DOHH2 (cell line): ENCODE data around the gene TTLL9.

Source experiments
- H3F3A ChIP-seq: fragments of 200-600 bp; sonication (generic), shearing (Covaris generic); 2 replicates; pipeline ENCODE4 v1.6.0; 2016; ENCODE audit warnings: antibody characterized with exemption, mild to moderate bottlenecking; ENCODE audit not compliant: control insufficient read depth, insufficient read depth
- H3K27ac ChIP-seq: fragments of 200-600 bp; sonication (generic); 2 replicates; pipeline ENCODE4 v1.5.1; 2014; ENCODE audit warnings: low read depth, mild to moderate bottlenecking, low read length, moderate library complexity
- H3K27me3 ChIP-seq: fragments of 200-600 bp; sonication (generic); 2 replicates; pipeline ENCODE4 v1.6.1; 2014; ENCODE audit warnings: mild to moderate bottlenecking, low read length, mixed read lengths; ENCODE audit not compliant: control insufficient read depth
- H3K36me3 ChIP-seq: fragments of 200-600 bp; sonication (generic); 2 replicates; pipeline ENCODE4 v1.6.1; 2014; ENCODE audit warnings: mild to moderate bottlenecking, low read length, moderate library complexity, mixed read lengths; ENCODE audit not compliant: control insufficient read depth
- H3K4me1 ChIP-seq: fragments of 200-600 bp; sonication (generic); 2 replicates; pipeline ENCODE4 v1.6.1; 2014; ENCODE audit warnings: mild to moderate bottlenecking, low read length, mixed read lengths; ENCODE audit not compliant: control insufficient read depth
- H3K4me2 ChIP-seq: fragments of 200-600 bp; sonication (generic); 2 replicates; pipeline ENCODE4 v1.6.0; 2014; ENCODE audit warnings: mild to moderate bottlenecking, low read length, moderate library complexity
- H3K4me3 ChIP-seq: fragments of 200-600 bp; sonication (generic); 2 replicates; pipeline ENCODE4 v1.5.1; 2014; ENCODE audit warnings: mild to moderate bottlenecking, low read length, mixed read lengths
- H3K79me2 ChIP-seq: fragments of 200-600 bp; sonication (generic); 2 replicates; pipeline ENCODE4 v1.6.1; 2014; ENCODE audit warnings: mild to moderate bottlenecking, low read length, mixed read lengths; ENCODE audit not compliant: control insufficient read depth
- H3K9me2 ChIP-seq: fragments of 200-600 bp; sonication (generic); replicated peaks from 2 replicates; pipeline ENCODE4 v1.6.1; 2014; ENCODE audit warnings: mild to moderate bottlenecking, low read length, mixed read lengths; ENCODE audit not compliant: control insufficient read depth
- H3K9me3 ChIP-seq: fragments of 200-600 bp; sonication (generic); 2 replicates; pipeline ENCODE4 v1.6.1; 2014; ENCODE audit warnings: antibody characterized with exemption, low read length, mixed read lengths; ENCODE audit not compliant: control insufficient read depth, insufficient read depth
- H4K20me1 ChIP-seq: fragments of 200-600 bp; sonication (generic); 2 replicates; pipeline ENCODE4 v1.6.0; 2014; ENCODE audit warnings: low read depth, mild to moderate bottlenecking, antibody characterized with exemption, low read length, moderate library complexity; ENCODE audit not compliant: control insufficient read depth, insufficient read depth
- CTCF ChIP-seq: fragments of 200-600 bp; sonication (generic); IDR thresholded peaks from one replicate; pipeline ENCODE4 v1.5.1; 2014; ENCODE audit warnings: antibody characterized with exemption, mild to moderate bottlenecking, low read depth, low read length; ENCODE audit not compliant: poor library complexity, severe bottlenecking
- EZH2phosphoT487 ChIP-seq: fragments of 200-600 bp; sonication (generic); IDR thresholded peaks from 2 replicates; pipeline ENCODE4 v1.6.1; 2017; ENCODE audit warnings: borderline replicate concordance, mild to moderate bottlenecking, antibody characterized with exemption, low read length, moderate library complexity, mixed read lengths

The TTLL9 gene

GRCh38 chr20:31907046-31907445 lies 36.6 kb downstream of the TTLL9 start:
- no peak overlapping the region for H3K4me3 ChIP-seq
- H3K27me3 ChIP-seq: no peaks in the 10 kb centered on the region
- H3K9me2 ChIP-seq: no peaks in the 10 kb centered on the region
- H3K79me2 ChIP-seq: no peaks in the 10 kb centered on the region
- H4K20me1 ChIP-seq: no peaks in the 10 kb centered on the region
- no peak overlapping the region for H3K4me2 ChIP-seq
- H3F3A ChIP-seq: no peaks in the 10 kb centered on the region
- H3K4me1 ChIP-seq: no peaks in the 10 kb centered on the region
- H3K36me3 ChIP-seq: no peaks in the 10 kb centered on the region
- H3K9me3 ChIP-seq: no peaks in the 10 kb centered on the region
- TF ChIP-seq CTCF (no peak), EZH2phosphoT487 (no peak)
- no peak overlapping the region for H3K27ac ChIP-seq

- Histone ChIP-seq H3K4me3 (no peak overlapping the region), H3K36me3 (no peaks in the 10 kb centered on the region), H4K20me1 (no peaks in the 10 kb centered on the region), H3K27me3 (no peaks in the 10 kb centered on the region), H3K4me2 (no peak overlapping the region), H3K4me1 (no peaks in the 10 kb centered on the region), H3F3A (no peaks in the 10 kb centered on the region), H3K27ac (no peak overlapping the region), H3K9me2 (no peaks in the 10 kb centered on the region), H3K79me2 (no peaks in the 10 kb centered on the region), H3K9me3 (no peaks in the 10 kb centered on the region)
- TF ChIP-seq EZH2phosphoT487 (no peak), CTCF (no peak)
Measured at GRCh38 chr20:31908016-31908415, 37.6 kb downstream of the TTLL9 start.

- Histone ChIP-seq H3K36me3 (no peaks in the 10 kb centered on the region), H3K9me3 (no peaks in the 10 kb centered on the region), H3K9me2 (no peaks in the 10 kb centered on the region), H3K27ac (no peak overlapping the region), H3K4me1 (no peaks in the 10 kb centered on the region), H4K20me1 (no peaks in the 10 kb centered on the region), H3K79me2 (no peaks in the 10 kb centered on the region), H3K27me3 (no peaks in the 10 kb centered on the region), H3F3A (no peaks in the 10 kb centered on the region), H3K4me2 (no peak overlapping the region), H3K4me3 (no peak overlapping the region)
- TF ChIP-seq CTCF (no peak), EZH2phosphoT487 (no peak)
Measured at GRCh38 chr20:31908424-31908823, 38.0 kb downstream of the TTLL9 start.
